RWPE2 (cell line): ENCODE data around the gene CACNA2D3.

Experiments used
- ATAC-seq: fragments of 200-7000 bp; cut with Tn5 transposase; 3 replicates; pipeline ENCODE4 v1.9.1; 2021; ENCODE audit warnings: low read depth
- DNase-seq: peaks from one replicate; pipeline ENCODE4 v3.0.0-alpha.2; 2020; ENCODE audit warnings: low spot score
- H3K27ac ChIP-seq: fragments of 450-650 bp; 2 replicates; pipeline ENCODE4 v1.5.1; 2017; ENCODE audit warnings: mild to moderate bottlenecking; ENCODE audit not compliant: poor library complexity, severe bottlenecking
- H3K27me3 ChIP-seq: fragments of 250-450 bp; sonication (Bioruptor Pico); 2 replicates; pipeline ENCODE4 v1.5.1; 2021; ENCODE audit warnings: mild to moderate bottlenecking, moderate library complexity; ENCODE audit not compliant: insufficient read depth, poor library complexity, severe bottlenecking
- H3K36me3 ChIP-seq: fragments of 250-450 bp; sonication (Bioruptor Pico); 2 replicates; pipeline ENCODE4 v1.5.1; 2020; ENCODE audit warnings: low read depth, mild to moderate bottlenecking, moderate library complexity
- H3K4me1 ChIP-seq: fragments of 250-450 bp; sonication (Bioruptor Pico); 2 replicates; pipeline ENCODE4 v1.5.1; 2021; ENCODE audit warnings: mild to moderate bottlenecking, moderate library complexity; ENCODE audit not compliant: insufficient read depth, poor library complexity, severe bottlenecking
- H3K4me3 ChIP-seq: fragments of 250-450 bp; sonication (Bioruptor Pico); 2 replicates; pipeline ENCODE4 v1.5.1; 2021; ENCODE audit warnings: mild to moderate bottlenecking, moderate library complexity; ENCODE audit not compliant: severe bottlenecking
- H3K9me3 ChIP-seq: fragments of 250-450 bp; sonication (Bioruptor Pico); 2 replicates; pipeline ENCODE4 v1.5.1; 2021; ENCODE audit warnings: mild to moderate bottlenecking, moderate library complexity; ENCODE audit not compliant: severe bottlenecking
- CTCF ChIP-seq: fragments of 450-650 bp; IDR thresholded peaks from one replicate; pipeline ENCODE4 v1.5.1; 2017; ENCODE audit warnings: mild to moderate bottlenecking, moderate library complexity; ENCODE audit not compliant: poor library complexity, severe bottlenecking

The CACNA2D3 gene

DNA sequence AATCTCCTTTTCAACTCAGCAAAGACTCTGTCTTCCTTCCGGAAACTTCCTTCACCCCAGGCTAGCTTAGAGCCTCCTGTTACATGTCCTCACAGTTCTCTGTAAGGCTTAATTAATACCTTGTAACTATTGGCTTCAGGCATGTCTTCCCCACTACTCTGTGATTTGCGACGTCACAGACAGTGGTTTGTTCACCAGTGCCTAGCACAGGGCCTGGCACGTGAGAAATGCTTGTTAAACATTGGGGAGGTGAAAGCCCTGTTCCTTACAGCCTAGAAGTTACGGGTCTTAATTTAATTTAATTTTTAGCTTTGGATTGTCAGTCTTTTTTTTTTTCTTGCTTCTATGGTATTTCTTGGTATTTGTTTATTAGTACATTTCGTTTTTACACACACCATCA lies 36.4 kb upstream of the CACNA2D3 start:
- TF ChIP-seq CTCF = no peak
- DNase-seq (no peak), ATAC-seq (no peak)
- Histone ChIP-seq H3K9me3 (no peaks in the 10 kb centered on the region), H3K4me1 (no peaks in the 10 kb centered on the region), H3K36me3 (no peaks in the 10 kb centered on the region), H3K27ac (no peak overlapping the region), H3K27me3 (peaks cover 4% of the 10 kb centered on the region), H3K4me3 (no peak overlapping the region)

GRCh38 chr3:54086652-54087405 lies 35.5 kb upstream of the CACNA2D3 start:
- DNase-seq = no peak
- H3K4me1 ChIP-seq = no peaks in the 10 kb centered on the region
- H3K36me3 ChIP-seq = no peaks in the 10 kb centered on the region
- ATAC-seq = no peak
- TF ChIP-seq CTCF = no peak
- no peaks in the 10 kb centered on the region for H3K9me3 ChIP-seq
- H3K27me3 ChIP-seq = peaks cover 4% of the 10 kb centered on the region
- no peak overlapping the region for H3K4me3 ChIP-seq
- no peak overlapping the region for H3K27ac ChIP-seq

- Histone ChIP-seq H3K36me3 (no peaks in the 10 kb centered on the region), H3K4me1 (no peaks in the 10 kb centered on the region), H3K9me3 (no peaks in the 10 kb centered on the region), H3K4me3 (no peak overlapping the region), H3K27me3 (peaks cover 4% of the 10 kb centered on the region), H3K27ac (no peak overlapping the region)
- no peak for DNase-seq
- no peak for TF ChIP-seq CTCF
- ATAC-seq = no peak
Measured at GRCh38 chr3:54087581-54088410, 34.6 kb upstream of the CACNA2D3 start.

DNA sequence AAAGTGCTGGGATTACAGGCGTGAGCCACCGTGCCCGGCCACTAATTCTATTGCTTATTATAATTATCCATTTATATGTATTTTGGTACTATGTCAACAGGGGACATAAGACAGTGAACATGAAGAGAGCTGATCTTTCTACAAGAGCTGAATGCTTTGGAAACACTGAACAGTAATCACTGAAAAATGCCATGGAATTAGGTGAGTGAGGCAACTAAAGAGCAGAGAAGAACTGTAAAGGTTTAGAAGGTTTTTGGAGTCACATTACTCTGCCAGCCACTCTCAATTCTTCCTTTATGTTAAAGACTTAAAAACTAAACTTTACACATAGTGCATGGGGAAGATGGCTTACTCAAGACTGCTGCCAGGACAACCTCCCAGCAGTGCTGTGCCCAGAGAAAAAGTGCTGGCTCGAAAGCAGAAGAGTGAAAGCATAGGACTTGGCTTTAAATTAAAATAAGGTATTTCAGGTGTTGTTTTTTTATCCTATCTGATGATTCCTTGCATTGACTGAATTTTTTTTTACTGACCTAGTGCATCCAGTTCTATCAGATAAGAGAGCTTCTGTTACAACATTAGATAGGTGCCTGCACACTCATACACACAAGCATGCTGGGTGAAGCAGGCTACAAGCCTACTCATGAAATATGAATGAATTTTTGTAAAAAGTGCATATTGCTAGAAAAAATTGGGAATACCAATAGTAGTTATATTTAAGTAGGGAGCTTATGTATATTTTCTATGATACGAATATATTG lies 28.7 kb upstream of the CACNA2D3 start:
- Histone ChIP-seq H3K27me3 (peaks cover 4% of the 10 kb centered on the region), H3K4me1 (peaks cover 19% of the 10 kb centered on the region), H3K4me3 (no peak overlapping the region), H3K27ac (peak overlapping the region; percentile 37), H3K36me3 (no peaks in the 10 kb centered on the region), H3K9me3 (no peaks in the 10 kb centered on the region)
- TF ChIP-seq CTCF = no peak
- DNase-seq = no peak
- ATAC-seq = peak; percentile 91
